ENCODE measurements around the gene SHROOM2.

- TF ChIP-seq CTCF (IDR thresholded peaks at IDR 0.05) = no peak
- no peak for TF ChIP-seq POLR2A (IDR thresholded peaks at IDR 0.05)
- no peak for TF ChIP-seq EP300 (IDR thresholded peaks at IDR 0.05)
These were observed 135.2 kb downstream of the SHROOM2 start for GRCh38 chrX:9921407-9921806.
